MM.1S (cell line): Measurements from ENCODE around the gene SMPX.

Experiments
- DNase-seq: peaks from one replicate; pipeline ENCODE4 v3.0.0-alpha.2; 2015
- H2AFZ ChIP-seq: fragments of 300-600 bp; sonication (generic); 2 replicates; pipeline ENCODE4 v1.6.0; 2016; ENCODE audit warnings: antibody characterized with exemption, low read length
- H3F3A ChIP-seq: fragments of 300-600 bp; sonication (generic); 2 replicates; pipeline ENCODE4 v1.6.1; 2016; ENCODE audit warnings: mild to moderate bottlenecking, antibody characterized with exemption, low read length, moderate library complexity, mixed read lengths; ENCODE audit not compliant: insufficient read depth
- H3K27ac ChIP-seq: fragments of 300-600 bp; sonication (generic); 2 replicates; pipeline ENCODE4 v1.5.1; 2016; ENCODE audit warnings: mild to moderate bottlenecking, low read length
- H3K27me3 ChIP-seq: fragments of 300-600 bp; sonication (generic); replicated peaks from 2 replicates; pipeline ENCODE4 v1.6.0; 2016; ENCODE audit warnings: low read length; ENCODE audit not compliant: insufficient read depth
- H3K36me3 ChIP-seq: fragments of 300-600 bp; sonication (generic); replicated peaks from 2 replicates; pipeline ENCODE4 v1.6.1; 2016; ENCODE audit warnings: mild to moderate bottlenecking, low read length, mixed read lengths; ENCODE audit not compliant: insufficient read depth
- H3K4me1 ChIP-seq: fragments of 300-600 bp; sonication (generic); 2 replicates; pipeline ENCODE4 v1.6.1; 2016; ENCODE audit warnings: low read length, mixed read lengths
- H3K4me2 ChIP-seq: fragments of 300-600 bp; sonication (generic); 2 replicates; pipeline ENCODE4 v1.6.0; 2016; ENCODE audit warnings: low read depth, low read length
- H3K4me3 ChIP-seq: fragments of 300-600 bp; sonication (generic); 2 replicates; pipeline ENCODE4 v1.5.1; 2016; ENCODE audit warnings: low read length, mixed read lengths
- H3K79me2 ChIP-seq: fragments of 300-600 bp; sonication (generic); 2 replicates; pipeline ENCODE4 v1.6.1; 2016; ENCODE audit warnings: mixed run types, low read length, mixed read lengths
- H3K9ac ChIP-seq: fragments of 300-600 bp; sonication (generic); 2 replicates; pipeline ENCODE4 v1.6.1; 2016; ENCODE audit warnings: low read length, mixed read lengths
- H3K9me2 ChIP-seq: fragments of 300-600 bp; sonication (generic); replicated peaks from 2 replicates; pipeline ENCODE4 v1.6.1; 2016; ENCODE audit warnings: mild to moderate bottlenecking, low read length, mixed read lengths; ENCODE audit not compliant: insufficient read depth
- H3K9me3 ChIP-seq: fragments of 300-600 bp; sonication (generic); replicated peaks from 2 replicates; pipeline ENCODE4 v1.6.1; 2016; ENCODE audit warnings: mild to moderate bottlenecking, low read length, mixed read lengths; ENCODE audit not compliant: insufficient read depth
- H4K20me1 ChIP-seq: fragments of 300-600 bp; sonication (generic); 2 replicates; pipeline ENCODE4 v1.6.1; 2016; ENCODE audit warnings: mild to moderate bottlenecking, low read length, moderate library complexity, mixed read lengths; ENCODE audit not compliant: insufficient read depth
- EZH2 ChIP-seq: fragments of 300-600 bp; sonication (generic); optimal IDR thresholded peaks from 2 replicates; pipeline ENCODE3; 2017; ENCODE audit warnings: low read depth, mild to moderate bottlenecking, antibody characterized with exemption, low read length, mixed read lengths
- EZH2phosphoT487 ChIP-seq: fragments of 300-600 bp; sonication (generic); IDR thresholded peaks from 2 replicates; pipeline ENCODE4 v1.6.1; 2018; ENCODE audit warnings: antibody characterized with exemption, low read length
- TF ChIP-seq, protein P1 (sequence below): fragments of 300-600 bp; sonication (generic); IDR thresholded peaks from 2 replicates; pipeline ENCODE4 v1.5.1; 2016; ENCODE audit warnings: antibody characterized with exemption, low read length, mixed read lengths

The SMPX gene

DNA sequence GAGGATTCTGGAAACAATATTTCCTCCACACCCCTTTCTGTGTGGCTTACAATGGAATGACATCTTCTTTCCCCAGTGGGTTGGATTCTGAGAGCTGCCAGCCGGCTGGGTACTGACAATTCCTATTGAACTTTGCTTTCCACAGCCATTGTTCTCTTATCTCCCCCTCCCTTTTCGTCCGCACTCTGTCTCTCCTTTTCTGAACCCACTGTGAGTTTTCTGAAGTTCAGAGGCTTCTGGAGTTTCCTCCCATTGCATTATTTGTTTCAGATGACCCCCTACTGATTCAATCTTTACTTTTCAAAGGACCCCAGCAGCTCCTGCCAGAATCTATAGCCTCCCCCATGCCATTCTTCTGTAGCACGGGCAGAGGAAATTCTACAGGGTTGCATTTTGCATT lies 10.4 kb downstream of the SMPX start:
- Histone ChIP-seq H3K79me2 (no peaks in the 10 kb centered on the region), H3K4me2 (no peak overlapping the region), H3K4me1 (no peaks in the 10 kb centered on the region), H3K36me3 (no peaks in the 10 kb centered on the region), H2AFZ (no peak overlapping the region), H3K9me2 (no peaks in the 10 kb centered on the region), H3K4me3 (no peak overlapping the region), H3K9me3 (no peaks in the 10 kb centered on the region), H3K9ac (no peak overlapping the region), H4K20me1 (no peaks in the 10 kb centered on the region), H3K27me3 (no peaks in the 10 kb centered on the region), H3F3A (no peaks in the 10 kb centered on the region), H3K27ac (no peak overlapping the region)
- TF ChIP-seq EZH2 = no peak
- no peak for TF ChIP-seq EZH2phosphoT487
- TF ChIP-seq, protein P1, sequence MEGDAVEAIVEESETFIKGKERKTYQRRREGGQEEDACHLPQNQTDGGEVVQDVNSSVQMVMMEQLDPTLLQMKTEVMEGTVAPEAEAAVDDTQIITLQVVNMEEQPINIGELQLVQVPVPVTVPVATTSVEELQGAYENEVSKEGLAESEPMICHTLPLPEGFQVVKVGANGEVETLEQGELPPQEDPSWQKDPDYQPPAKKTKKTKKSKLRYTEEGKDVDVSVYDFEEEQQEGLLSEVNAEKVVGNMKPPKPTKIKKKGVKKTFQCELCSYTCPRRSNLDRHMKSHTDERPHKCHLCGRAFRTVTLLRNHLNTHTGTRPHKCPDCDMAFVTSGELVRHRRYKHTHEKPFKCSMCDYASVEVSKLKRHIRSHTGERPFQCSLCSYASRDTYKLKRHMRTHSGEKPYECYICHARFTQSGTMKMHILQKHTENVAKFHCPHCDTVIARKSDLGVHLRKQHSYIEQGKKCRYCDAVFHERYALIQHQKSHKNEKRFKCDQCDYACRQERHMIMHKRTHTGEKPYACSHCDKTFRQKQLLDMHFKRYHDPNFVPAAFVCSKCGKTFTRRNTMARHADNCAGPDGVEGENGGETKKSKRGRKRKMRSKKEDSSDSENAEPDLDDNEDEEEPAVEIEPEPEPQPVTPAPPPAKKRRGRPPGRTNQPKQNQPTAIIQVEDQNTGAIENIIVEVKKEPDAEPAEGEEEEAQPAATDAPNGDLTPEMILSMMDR = no peak
- no peak for DNase-seq

- no peaks in the 10 kb centered on the region for H3K36me3 ChIP-seq
- TF ChIP-seq EZH2 = no peak
- no peak for TF ChIP-seq EZH2phosphoT487
- TF ChIP-seq, protein P1 = peak; percentile 56
- H3K9me2 ChIP-seq = no peaks in the 10 kb centered on the region
- DNase-seq = peak; percentile 9
- H3K27ac ChIP-seq = no peak overlapping the region
- no peaks in the 10 kb centered on the region for H3K9me3 ChIP-seq
- H3K27me3 ChIP-seq = no peaks in the 10 kb centered on the region
- H3K4me3 ChIP-seq = no peak overlapping the region
- H4K20me1 ChIP-seq = no peaks in the 10 kb centered on the region
- H2AFZ ChIP-seq = no peak overlapping the region
- H3K9ac ChIP-seq = no peak overlapping the region
- no peaks in the 10 kb centered on the region for H3K79me2 ChIP-seq
- H3K4me2 ChIP-seq = no peak overlapping the region
- H3F3A ChIP-seq = no peaks in the 10 kb centered on the region
- H3K4me1 ChIP-seq = no peaks in the 10 kb centered on the region
These were observed 12.2 kb downstream of the SMPX start for GRCh38 chrX:21745756-21746155.

GRCh38 chrX:21744721-21745120 lies 13.2 kb downstream of the SMPX start:
- Histone ChIP-seq H4K20me1 (no peaks in the 10 kb centered on the region), H3K27ac (no peak overlapping the region), H3K4me2 (no peak overlapping the region), H3K36me3 (no peaks in the 10 kb centered on the region), H3K9me3 (no peaks in the 10 kb centered on the region), H3K9me2 (no peaks in the 10 kb centered on the region), H3K4me3 (no peak overlapping the region), H3K79me2 (no peaks in the 10 kb centered on the region), H3K27me3 (no peaks in the 10 kb centered on the region), H2AFZ (no peak overlapping the region), H3F3A (no peaks in the 10 kb centered on the region), H3K4me1 (no peaks in the 10 kb centered on the region), H3K9ac (no peak overlapping the region)
- TF ChIP-seq, protein P1 = no peak
- TF ChIP-seq EZH2phosphoT487 = no peak
- no peak for TF ChIP-seq EZH2
- no peak for DNase-seq
